HG03066 (cell line): ENCODE measurements around the gene CTNND2.

Experiments
- ATAC-seq: cut with Tn5 transposase; IDR thresholded peaks from one replicate; pipeline ENCODE4 v1.9.1; 2021; ENCODE audit warnings: low read depth; ENCODE audit not compliant: unreplicated experiment

Gene CTNND2

DNA sequence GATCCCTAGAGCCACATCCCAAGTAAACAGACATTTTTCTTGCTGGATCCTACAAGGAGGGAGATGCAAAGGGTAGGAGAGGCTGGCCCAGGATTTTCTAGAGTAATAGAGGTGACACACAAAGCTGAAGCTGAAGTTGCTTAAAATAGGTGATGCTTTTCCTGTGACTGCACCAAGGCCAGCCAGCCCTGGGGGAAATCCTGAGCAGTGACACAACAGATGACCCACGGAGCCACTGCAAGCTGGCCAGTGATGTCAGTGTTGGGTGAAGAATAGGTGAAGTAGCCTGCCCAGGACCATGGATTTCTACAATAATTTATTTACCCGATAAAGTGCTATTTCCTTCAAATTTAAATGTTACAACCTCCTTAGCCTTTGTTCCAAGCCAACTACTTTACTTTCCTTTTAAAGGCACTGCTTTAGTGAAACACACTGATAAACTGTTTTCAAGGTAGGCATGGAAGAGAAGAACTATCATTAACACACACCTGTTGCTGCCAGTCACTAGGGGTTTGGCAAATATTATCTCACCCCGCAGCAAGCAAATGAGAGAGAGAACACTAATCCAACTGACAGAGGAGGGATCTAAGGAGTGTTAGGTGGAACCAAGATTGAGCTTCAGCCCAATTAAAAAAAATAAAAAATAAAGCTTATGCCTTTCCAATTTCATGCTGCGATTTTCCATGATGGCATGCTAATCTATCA, 123.5 kb downstream of the CTNND2 start:
- no peak for ATAC-seq

DNA sequence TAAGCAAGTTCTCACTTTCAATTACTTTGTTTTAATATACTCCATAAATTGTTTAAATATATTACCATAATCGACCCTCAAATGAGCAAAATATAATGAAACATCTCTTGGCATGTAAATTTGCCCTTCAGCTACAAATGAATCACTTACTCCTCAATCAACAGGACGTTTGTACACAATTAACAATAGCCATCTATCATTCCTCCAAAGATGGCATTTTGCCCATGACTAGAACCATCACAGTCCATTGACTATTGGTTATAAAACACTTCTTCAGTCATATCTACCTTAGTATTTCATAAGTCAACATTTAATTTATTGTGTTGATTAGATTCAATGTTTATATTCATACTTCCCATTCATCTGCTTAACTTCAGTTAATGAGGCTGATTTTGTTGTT, 127.2 kb downstream of the CTNND2 start:
- ATAC-seq = no peak

DNA sequence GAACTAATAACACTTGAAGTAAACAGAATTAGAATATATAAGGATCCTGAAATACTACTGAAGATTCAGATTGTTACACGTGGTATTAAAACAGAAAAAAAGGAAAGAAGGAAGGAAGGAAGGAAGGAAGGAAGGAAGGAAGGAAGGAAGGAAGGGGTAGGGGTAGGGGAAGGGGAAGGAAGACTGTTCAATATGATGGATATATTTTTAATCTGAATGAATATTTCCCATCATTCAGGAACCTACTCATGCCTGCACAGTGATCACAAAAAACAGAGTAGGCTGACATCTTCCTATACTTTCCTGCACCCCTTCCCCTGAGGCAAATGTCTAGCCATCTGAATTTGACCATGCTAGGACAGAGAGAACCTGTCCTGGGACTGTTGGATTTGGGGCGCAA, 133.9 kb downstream of the CTNND2 start:
- no peak for ATAC-seq

DNA sequence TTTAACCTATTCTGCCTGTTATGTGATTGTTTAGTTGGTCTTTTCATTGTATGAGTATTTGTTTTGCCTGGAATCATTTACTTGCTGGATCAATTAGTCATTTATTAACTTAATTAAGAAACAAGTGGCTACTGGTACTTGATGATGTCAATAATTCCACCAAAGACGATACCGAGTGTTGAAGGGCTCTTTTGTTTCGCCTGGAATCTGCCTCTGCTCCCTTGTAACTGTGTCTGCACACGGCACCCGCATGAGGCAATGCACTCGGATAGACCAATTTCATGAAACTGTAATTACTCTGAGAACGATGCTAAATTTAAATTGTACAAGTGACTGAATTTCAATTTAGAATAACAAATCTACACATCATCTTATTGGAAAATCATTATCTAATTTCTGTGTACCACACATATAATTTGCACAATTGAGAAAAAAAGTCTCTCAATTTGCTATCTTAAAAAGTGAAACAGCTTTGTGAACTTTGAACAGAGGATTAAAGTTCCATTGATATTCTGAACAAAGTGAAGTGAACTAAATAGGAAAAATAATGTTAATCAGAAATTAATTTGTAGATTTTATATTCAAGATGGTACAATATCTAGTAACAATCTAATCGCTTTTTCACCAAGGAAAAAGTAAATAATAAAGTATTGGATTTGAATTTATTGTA, 143.2 kb downstream of the CTNND2 start:
- no peak for ATAC-seq

DNA sequence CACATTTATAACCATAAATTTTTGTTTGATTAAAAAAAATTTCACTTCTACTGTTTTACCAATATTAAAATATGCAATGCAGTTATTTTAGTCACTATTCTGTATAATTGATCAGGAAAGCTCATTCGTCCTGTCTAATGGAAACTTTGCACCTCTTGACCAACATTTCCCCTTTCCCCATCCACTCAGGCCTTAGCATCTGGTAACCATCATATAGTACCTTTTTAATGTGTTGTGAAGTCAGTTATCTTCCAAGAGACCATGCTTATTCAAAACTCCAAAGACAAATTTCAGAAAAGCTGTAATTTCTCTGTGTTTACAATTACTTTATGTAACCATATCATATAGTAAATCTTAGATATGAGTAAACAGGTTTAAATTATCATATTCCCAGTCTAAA, 145.9 kb downstream of the CTNND2 start:
- no peak for ATAC-seq

DNA sequence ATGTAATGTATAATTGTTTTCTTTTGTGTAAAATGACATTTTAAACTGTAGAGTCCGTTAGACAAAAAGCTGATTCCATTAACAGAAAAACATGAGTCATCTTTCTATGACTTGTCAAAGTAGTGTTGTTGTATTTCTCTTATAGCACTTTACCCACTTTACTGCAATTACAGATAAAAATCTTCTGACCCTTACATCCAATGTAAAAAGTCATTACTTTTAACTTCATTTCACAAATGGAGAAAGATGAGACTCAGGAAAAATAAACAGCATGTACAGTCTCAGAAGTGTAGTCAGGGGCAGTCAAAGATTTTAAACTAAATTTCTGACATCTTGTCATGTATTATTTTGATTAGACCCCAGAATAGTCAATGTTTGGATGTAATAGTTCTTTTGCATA, 146.6 kb downstream of the CTNND2 start:
- no peak for ATAC-seq

DNA sequence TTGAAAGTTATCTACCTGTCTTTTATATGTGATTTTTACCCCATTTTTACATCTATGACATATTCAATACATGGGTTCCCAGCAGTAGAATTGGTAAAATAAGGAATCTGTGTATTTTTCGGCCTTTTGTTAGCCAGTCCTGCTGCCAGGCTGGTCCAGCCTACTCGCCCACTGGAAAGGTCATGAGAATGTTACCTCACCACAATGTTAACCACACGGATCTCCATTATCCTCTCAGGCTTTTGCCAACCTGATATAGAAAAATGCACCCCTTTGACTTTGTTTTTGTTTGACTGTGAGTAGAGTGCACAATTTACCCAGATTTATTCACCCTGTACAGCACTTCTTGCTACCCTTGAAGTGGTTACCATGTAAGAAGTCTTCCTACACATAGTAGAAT, 167.2 kb downstream of the CTNND2 start:
- no peak for ATAC-seq

DNA sequence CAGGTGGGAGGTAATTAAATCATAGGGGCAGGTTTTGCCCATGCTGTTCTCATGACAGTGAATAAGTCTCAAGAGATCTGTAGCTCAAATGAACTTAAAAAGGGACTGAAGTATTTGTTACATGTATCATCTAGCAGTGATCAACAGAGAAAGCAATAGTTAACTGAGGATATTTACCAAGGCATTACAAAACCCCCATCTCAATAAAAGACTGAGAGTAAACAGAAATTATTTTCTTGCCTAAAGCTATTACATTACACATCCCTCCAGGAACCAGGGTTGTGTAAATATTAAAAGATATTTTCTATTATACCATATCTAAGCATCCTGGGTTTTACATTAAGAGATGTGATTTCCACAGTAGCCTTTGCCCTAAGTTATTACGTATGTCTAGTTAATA, 169.9 kb downstream of the CTNND2 start:
- no peak for ATAC-seq

DNA sequence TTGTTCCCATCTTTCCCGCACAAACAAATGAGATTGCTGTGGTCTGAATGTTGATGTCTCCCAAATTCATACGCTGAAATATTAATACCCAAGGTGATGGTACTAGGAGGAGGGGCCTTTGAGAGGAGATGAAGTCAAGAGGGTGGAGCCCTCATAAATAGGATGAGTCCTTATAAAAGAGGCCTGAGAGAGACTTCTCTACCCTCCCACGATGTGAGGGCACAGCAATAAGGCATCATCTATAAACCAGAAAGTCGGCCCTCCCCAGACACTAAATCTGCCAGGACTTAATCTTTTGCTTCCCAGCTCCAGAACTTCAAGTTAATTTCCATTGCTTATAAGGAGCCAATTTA, 170.4 kb downstream of the CTNND2 start:
- ATAC-seq = no peak

DNA sequence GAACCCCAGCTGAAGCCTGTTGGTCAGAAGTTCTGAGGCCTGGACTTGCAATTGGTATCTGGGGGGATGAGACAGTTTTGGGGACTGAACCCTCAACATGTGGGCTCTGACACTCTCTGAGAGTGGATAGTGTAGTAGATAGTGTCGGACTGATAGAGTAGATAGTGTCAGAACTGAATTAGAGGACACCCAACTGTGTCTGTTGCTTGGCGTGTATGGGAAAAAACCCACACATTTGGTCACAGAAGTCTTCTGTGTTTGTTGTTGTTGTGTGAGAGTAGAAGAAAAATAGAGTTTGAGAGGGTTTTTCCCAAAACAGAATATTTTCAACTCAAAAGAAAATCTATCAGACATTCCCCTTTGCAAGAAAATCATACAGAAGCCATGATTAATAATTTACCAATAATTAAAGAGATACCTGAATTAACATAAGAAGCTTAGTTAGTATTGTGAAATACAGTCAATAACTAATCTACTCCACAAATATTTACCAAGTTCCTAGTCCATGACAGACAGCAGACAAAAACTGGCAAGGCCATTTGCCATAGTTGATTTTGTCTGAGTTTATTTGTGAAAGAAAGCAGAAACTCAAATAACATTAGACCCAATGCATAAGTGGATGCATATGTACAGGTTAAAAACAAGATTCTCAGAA, 170.9 kb downstream of the CTNND2 start:
- ATAC-seq = no peak

DNA sequence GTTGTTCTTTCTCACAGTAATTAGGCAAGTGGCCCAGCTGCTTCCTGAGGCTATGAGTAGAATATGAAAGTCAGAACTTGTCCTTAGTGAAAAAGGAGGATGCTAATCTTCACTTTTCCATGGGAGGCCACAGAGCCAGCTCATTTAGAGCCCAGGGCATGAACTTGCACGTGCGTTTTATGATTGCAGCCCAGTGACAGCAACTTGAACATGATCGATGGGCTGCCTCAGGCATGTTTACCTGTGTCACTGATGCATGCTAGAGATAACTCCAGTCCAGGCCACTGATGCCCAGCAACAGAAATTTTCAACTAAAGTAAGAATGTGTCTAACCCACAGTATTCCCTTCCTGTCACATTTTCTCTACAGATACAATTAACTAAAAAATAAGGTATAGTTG, 179.3 kb downstream of the CTNND2 start:
- ATAC-seq = no peak

DNA sequence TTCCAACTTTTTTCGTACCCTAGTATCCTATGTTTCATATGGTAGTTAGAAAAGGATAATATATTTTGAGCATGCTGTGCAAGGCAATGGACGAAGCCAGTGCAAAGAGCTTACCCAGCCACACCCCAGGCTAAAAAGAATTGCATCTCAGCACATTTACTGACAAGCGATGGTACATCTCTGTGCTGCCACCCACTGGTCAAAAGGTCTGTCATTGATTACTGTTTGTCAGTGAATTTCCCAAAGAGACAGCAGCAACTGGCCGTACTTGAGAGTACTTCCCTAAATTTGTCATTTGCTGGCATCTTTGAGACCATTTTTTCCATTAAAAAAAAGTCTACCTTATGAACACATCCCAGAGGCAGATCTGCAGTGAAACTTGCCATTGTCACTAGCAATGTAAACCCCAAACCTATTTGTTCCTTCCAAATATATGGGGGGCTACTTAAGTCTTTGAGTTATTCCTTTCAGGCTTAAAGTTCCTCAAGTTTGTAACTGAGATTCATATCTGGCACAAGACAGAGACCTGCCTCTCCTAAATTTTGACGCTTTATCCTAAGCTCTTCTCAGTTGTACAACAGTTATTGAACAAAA, 184.3 kb downstream of the CTNND2 start:
- ATAC-seq = peak; percentile 54

DNA sequence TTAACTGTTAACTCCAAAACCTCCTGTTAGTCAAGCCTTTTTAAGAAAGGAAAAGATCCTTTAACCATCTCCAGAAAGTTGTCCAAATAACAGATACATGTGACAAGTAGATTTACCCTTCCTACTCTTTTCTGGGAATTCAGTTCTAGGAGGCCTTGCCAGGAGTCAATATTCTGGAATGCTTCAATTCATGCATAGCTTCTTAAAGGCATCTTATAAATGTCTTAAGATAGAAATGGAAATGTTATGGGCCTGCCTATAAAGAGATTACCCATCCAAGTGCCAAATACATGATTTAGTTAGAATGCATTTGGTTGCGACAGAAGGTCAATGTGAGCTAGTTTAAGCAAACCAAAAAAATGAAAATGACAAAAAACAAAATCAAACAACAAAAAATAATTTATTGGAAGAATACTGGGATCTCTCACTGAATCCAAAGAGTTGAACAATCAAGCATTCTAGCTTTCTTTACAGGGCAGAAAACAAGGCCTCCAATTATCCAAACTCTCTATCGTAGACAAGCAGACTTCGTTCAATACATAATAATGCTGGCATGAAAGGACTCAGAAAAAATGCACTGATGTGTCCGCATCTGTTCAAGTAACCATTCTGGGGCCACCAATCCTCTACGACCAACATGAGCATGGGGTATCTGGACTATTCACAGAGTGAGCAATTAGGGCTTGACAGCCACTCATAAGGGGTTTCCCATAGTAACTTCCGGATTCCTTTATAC, 188.6 kb downstream of the CTNND2 start:
- ATAC-seq = no peak

DNA sequence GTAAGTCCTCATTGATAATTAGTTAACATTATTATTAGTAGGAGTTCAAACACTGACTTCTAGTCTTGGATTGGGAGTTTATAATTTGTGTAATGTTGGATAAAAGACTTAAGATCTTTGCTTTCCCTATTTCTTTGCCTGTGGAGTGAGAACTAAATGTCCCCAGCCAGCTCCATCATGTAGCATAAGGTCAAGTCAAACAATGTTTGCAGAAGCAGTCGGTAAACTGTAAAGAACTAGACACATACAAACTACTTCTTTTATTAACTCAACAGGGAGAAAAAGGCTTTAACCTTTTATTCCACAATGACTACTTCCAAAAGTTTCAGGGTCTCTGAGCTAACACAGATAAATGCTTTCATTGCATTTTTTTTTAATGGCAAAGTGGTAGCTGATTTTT, 192.3 kb downstream of the CTNND2 start:
- no peak for ATAC-seq

DNA sequence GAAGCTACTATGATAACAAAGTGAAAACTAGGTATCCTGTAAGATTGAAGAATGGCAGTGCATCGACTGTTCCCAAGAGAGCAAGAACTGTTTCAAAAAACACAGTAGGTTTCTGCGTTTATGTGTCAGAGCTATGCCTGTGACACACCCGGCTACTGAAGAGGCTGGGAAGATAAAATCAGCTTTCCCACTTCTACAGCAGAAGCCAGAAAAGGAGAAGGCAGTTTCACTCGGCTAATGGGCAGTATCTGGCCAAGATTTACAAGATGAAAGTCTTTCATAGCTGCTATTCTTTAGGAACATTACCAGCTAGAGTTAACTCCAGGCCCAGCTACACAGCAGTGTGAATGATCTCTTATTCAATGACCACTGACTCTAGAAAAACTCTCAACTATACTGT, 195.2 kb downstream of the CTNND2 start:
- no peak for ATAC-seq

DNA sequence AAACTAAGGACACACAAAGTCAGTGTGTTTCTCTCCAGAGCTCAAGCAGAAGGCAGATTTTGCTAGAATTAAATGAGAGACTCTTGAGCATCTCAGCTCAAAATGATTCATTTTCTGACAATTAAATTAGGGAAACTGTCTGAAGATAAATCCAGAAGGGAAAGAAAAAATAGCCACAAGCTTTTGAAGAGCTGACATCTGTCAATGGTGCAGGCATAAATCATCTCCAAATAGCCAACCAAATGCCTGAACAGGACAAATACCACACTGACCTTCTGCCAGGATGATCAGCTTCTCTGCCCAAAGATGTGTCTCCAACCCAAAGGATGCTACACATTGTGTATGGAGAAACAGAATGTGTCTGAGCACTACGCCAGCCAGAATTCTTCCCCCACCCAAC, 199.3 kb downstream of the CTNND2 start:
- ATAC-seq = no peak

DNA sequence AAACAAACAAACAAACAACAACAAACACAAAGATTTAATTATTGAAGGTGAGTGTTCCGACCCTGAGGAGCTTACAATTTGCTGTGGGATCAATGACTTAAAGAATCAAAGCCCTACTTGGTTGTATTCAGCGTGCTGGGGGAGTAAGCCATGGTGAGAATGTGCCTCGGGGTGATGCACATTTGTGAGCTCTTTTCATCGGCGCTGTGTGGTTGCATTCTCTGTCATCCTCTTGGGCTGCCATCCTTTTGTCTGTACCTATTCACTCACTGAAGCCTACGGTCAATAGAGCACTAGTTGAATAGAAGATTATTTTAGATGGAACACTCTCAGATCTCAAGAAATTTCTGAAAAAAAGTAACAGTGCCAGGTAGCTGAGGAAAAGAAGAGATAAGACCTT, 203.9 kb downstream of the CTNND2 start:
- no peak for ATAC-seq

DNA sequence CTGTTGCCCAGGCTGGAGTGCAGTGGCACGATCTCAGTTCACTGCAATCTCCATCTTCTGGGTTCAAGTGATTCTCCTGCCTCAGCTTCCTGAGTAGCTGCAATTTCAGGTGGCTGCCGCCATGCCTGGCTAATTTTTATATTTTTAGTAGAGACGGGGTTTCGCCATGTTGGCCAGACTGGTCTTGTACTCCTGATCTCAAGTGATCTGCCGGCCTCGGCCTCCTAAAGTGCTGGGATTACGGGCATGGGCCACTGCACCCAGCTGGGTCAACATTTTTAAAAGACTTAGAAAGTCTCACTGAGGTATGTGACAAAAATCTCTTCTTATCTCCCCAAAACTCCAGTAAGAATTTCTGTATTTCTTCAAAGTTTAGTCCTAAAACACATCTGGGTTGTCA, 211.6 kb downstream of the CTNND2 start:
- ATAC-seq = no peak

DNA sequence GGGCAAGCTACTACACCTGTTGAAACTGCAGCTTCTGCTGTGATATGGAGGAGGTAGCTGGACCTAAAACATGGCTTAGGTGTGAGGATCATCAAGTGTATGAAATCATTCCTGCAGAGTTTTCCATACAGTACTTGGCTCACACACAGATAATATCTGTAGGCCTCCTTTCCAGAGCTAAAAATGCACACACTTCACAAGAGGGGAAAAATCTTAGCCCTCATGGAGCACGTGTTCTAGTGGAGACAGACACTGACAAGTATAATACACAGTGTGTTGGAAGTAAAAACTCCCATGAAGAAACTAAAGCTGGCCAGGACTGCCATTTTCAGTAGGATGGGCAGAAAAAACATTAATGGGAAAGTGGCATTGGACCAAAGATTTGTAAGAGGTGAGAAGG, 216.7 kb downstream of the CTNND2 start:
- ATAC-seq = no peak

DNA sequence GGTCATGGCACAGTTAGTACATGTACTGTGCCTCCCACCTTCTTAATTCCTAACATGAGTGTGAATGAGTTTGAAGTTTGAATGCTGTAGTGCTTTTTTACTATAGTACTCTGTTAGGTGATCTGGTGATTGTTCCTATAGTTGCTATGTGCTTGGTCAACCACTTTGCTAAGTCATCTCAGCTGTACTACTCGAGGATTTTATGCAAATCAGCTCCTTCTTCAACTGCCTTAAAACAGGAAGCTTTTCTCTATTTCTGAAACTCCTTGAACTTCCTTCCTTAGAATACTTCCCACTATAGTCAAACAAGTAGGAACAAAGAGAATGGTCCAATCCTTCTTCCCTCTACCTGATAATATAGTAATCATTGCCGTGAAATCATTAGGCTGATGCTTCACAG, 219.6 kb downstream of the CTNND2 start:
- ATAC-seq = no peak

DNA sequence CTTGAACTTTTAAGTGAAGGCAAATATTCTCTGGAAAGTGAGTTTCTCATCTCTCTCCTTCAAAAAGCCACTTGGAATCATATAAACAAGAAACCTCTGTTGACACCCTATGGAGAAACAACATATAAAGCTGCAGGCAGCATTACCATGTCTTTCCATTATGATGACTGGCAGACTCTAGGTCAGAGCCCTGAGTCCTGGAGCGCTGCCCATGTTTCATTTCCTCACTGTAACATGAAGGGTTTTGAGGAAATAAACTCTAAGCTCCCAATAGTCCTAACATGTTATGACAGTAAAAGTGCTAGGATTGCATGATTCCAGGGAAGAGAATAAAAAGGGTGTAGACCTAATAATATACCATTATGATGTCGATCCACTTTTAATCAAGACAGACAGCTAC, 220.6 kb downstream of the CTNND2 start:
- ATAC-seq = no peak
